HEK293 (cell line): ENCODE measurements around the gene EDEM3.

ENCODE experiments used
- CTCF ChIA-PET: fragments of 350-600 bp; formaldehyde crosslinking; extraction: SDS; loops from one replicate; lab custom pipeline; 2021; ENCODE audit warnings: antibody characterized with exemption; lab: Yijun Ruan, JAX
- POLR2A ChIA-PET: fragments of 300-600 bp; formaldehyde crosslinking; extraction: SDS; loops from one replicate; lab custom pipeline; 2020; ENCODE audit warnings: antibody characterized with exemption, inconsistent platforms; lab: Yijun Ruan, JAX
- H3K27ac ChIP-seq: fragments of 200-500 bp; sonication (Bioruptor generic); 2 replicates; pipeline ENCODE4 v1.5.1; 2014; ENCODE audit warnings: low read depth, low read length, control low read depth, inconsistent platforms; ENCODE audit errors: extremely low read depth
- H3K36me3 ChIP-seq, 2 experiments: fragments of 200-500 bp in 1 of 2; sonication (Bioruptor generic) in 1 of 2; 1 replicate in 1 of 2; 2 replicates in 1 of 2; pipeline ENCODE4 v1.5.1; 2014 to 2017; ENCODE audit warnings: inconsistent platforms in 2 of 2, low read length in 2 of 2; ENCODE audit not compliant: control insufficient read depth in 2 of 2, insufficient read depth in 1 of 2
- H3K4me1 ChIP-seq: fragments of 200-500 bp; sonication (Bioruptor generic); 2 replicates; pipeline ENCODE4 v1.5.1; 2014; ENCODE audit warnings: mild to moderate bottlenecking, low read length, inconsistent platforms; ENCODE audit not compliant: control insufficient read depth, insufficient read depth
- H3K4me3 ChIP-seq: 2 replicates; pipeline ENCODE4 v1.5.1; 2011; ENCODE audit warnings: low read depth, mild to moderate bottlenecking, control low read depth, low read length, moderate library complexity
- H3K9me3 ChIP-seq: fragments of 200-500 bp; sonication (Bioruptor generic); 2 replicates; pipeline ENCODE4 v1.5.1; 2014; ENCODE audit warnings: low read depth, low read length, inconsistent platforms; ENCODE audit not compliant: control insufficient read depth, insufficient read depth
- FEZF1 ChIP-seq: fragments of 450-650 bp; formaldehyde crosslinking; IDR thresholded peaks from 2 replicates; pipeline ENCODE4 v1.5.1; 2016; ENCODE audit warnings: missing biosample characterization, missing genetic modification characterization
- KLF9 ChIP-seq: fragments of 450-650 bp; formaldehyde crosslinking; IDR thresholded peaks from 2 replicates; pipeline ENCODE4 v1.5.1; 2016; ENCODE audit warnings: missing biosample characterization, missing genetic modification characterization, low read depth
- RBAK ChIP-seq: fragments of 450-650 bp; formaldehyde crosslinking; IDR thresholded peaks from 2 replicates; pipeline ENCODE4 v1.5.1; 2016; ENCODE audit warnings: missing biosample characterization, missing genetic modification characterization
- ZBTB1 ChIP-seq: fragments of 450-650 bp; formaldehyde crosslinking; IDR thresholded peaks from 2 replicates; pipeline ENCODE4 v1.5.1; 2016; ENCODE audit warnings: missing biosample characterization, missing genetic modification characterization
- ZBTB21 ChIP-seq: fragments of 450-650 bp; formaldehyde crosslinking; IDR thresholded peaks from 2 replicates; pipeline ENCODE4 v1.5.1; 2017; ENCODE audit warnings: missing biosample characterization, missing genetic modification characterization
- ZFP3 ChIP-seq: fragments of 450-650 bp; formaldehyde crosslinking; IDR thresholded peaks from 2 replicates; pipeline ENCODE4 v1.5.1; 2016; ENCODE audit warnings: low read depth, missing biosample characterization, missing genetic modification characterization
- ZFP69B ChIP-seq: fragments of 450-650 bp; formaldehyde crosslinking; IDR thresholded peaks from 2 replicates; pipeline ENCODE4 v1.5.1; 2016; ENCODE audit warnings: missing biosample characterization, missing genetic modification characterization
- ZNF121 ChIP-seq: fragments of 450-650 bp; formaldehyde crosslinking; IDR thresholded peaks from 2 replicates; pipeline ENCODE4 v1.5.1; 2016; ENCODE audit warnings: missing biosample characterization, missing genetic modification characterization
- ZNF16 ChIP-seq: fragments of 450-650 bp; formaldehyde crosslinking; IDR thresholded peaks from 2 replicates; pipeline ENCODE4 v1.5.1; 2016; ENCODE audit warnings: low read depth, missing biosample characterization, missing genetic modification characterization
- ZNF174 ChIP-seq: fragments of 450-650 bp; formaldehyde crosslinking; IDR thresholded peaks from 2 replicates; pipeline ENCODE4 v1.5.0; 2017; ENCODE audit warnings: missing biosample characterization, mild to moderate bottlenecking, missing genetic modification characterization
- ZNF302 ChIP-seq: fragments of 450-650 bp; formaldehyde crosslinking; IDR thresholded peaks from 2 replicates; pipeline ENCODE4 v1.5.1; 2016; ENCODE audit warnings: missing biosample characterization, missing genetic modification characterization, low read depth
- ZNF335 ChIP-seq: fragments of 450-650 bp; formaldehyde crosslinking; conservative IDR thresholded peaks from 2 replicates; pipeline ENCODE4 v1.5.1; 2016; ENCODE audit warnings: missing biosample characterization, missing genetic modification characterization
- ZNF341 ChIP-seq: fragments of 450-650 bp; formaldehyde crosslinking; IDR thresholded peaks from 2 replicates; pipeline ENCODE4; 2016; ENCODE audit warnings: low read depth, missing biosample characterization, missing genetic modification characterization
- ZNF391 ChIP-seq: fragments of 450-650 bp; formaldehyde crosslinking; IDR thresholded peaks from 2 replicates; pipeline ENCODE4 v1.5.1; 2016; ENCODE audit warnings: low read depth, missing biosample characterization, missing genetic modification characterization, borderline replicate concordance
- ZNF558 ChIP-seq: fragments of 450-650 bp; formaldehyde crosslinking; IDR thresholded peaks from 2 replicates; pipeline ENCODE4 v1.5.1; 2016; ENCODE audit warnings: missing biosample characterization, missing genetic modification characterization
- ZNF621 ChIP-seq: fragments of 450-650 bp; formaldehyde crosslinking; IDR thresholded peaks from 2 replicates; pipeline ENCODE4 v1.5.1; 2017; ENCODE audit warnings: missing biosample characterization, missing genetic modification characterization
- ZNF658 ChIP-seq: fragments of 450-650 bp; formaldehyde crosslinking; IDR thresholded peaks from 2 replicates; pipeline ENCODE4; 2016; ENCODE audit warnings: missing biosample characterization, missing genetic modification characterization
- ZNF76 ChIP-seq: fragments of 450-650 bp; formaldehyde crosslinking; IDR thresholded peaks from 2 replicates; pipeline ENCODE4; 2016; ENCODE audit warnings: low read depth, missing biosample characterization, missing genetic modification characterization, borderline replicate concordance
- ZSCAN23 ChIP-seq: fragments of 450-650 bp; formaldehyde crosslinking; IDR thresholded peaks from 2 replicates; pipeline ENCODE4 v1.5.1; 2016; ENCODE audit warnings: missing biosample characterization, missing genetic modification characterization
- TF ChIP-seq, protein P1 (sequence below): fragments of 450-650 bp; formaldehyde crosslinking; IDR thresholded peaks from 2 replicates; pipeline ENCODE4 v1.5.1; 2016; ENCODE audit warnings: missing biosample characterization, missing genetic modification characterization
- TF ChIP-seq, protein P2 (sequence below): fragments of 450-650 bp; formaldehyde crosslinking; IDR thresholded peaks from 2 replicates; pipeline ENCODE4 v1.5.1; 2016; ENCODE audit warnings: missing biosample characterization, missing genetic modification characterization
- TF ChIP-seq, protein P3 (sequence below): fragments of 450-650 bp; formaldehyde crosslinking; optimal IDR thresholded peaks from 2 replicates; pipeline ENCODE3; 2016; ENCODE audit warnings: missing biosample characterization, mild to moderate bottlenecking, missing genetic modification characterization
- TF ChIP-seq, protein P4 (sequence below): fragments of 450-650 bp; formaldehyde crosslinking; IDR thresholded peaks from 2 replicates; pipeline ENCODE4 v1.5.1; 2016; ENCODE audit warnings: missing biosample characterization, missing genetic modification characterization

Gene EDEM3

DNA sequence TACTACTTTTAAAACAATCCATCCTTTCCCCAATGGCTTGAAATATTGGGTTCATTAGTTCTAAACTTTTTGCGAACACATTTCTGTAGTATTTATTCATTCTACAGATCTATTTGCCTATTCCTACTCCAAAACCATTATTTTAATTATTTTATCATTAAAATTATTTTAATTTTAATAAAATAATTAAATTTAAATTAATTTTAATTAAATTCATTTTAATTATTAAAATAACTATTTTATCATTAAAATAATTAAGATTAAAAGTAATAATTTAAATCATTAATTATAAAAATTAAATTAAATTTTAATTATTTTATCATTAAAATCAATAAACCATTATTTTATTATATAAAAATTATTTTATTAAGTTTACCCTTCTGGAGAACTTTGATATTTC is 15.6 kb downstream of the EDEM3 start:
- Histone ChIP-seq H3K4me1 (no peaks in the 10 kb centered on the region), H3K4me3 (no peak overlapping the region), H3K27ac (no peak overlapping the region), H3K36me3 (peaks cover 4% of the 10 kb centered on the region in 2 experiments; a peak in 1 of 3 replicates), H3K9me3 (no peaks in the 10 kb centered on the region)
- ChIA-PET CTCF (no interaction called here), POLR2A (no interaction called here)
- TF ChIP-seq ZNF174 (tag by site-specific recombination), result no peak
- TF ChIP-seq, protein P1, sequence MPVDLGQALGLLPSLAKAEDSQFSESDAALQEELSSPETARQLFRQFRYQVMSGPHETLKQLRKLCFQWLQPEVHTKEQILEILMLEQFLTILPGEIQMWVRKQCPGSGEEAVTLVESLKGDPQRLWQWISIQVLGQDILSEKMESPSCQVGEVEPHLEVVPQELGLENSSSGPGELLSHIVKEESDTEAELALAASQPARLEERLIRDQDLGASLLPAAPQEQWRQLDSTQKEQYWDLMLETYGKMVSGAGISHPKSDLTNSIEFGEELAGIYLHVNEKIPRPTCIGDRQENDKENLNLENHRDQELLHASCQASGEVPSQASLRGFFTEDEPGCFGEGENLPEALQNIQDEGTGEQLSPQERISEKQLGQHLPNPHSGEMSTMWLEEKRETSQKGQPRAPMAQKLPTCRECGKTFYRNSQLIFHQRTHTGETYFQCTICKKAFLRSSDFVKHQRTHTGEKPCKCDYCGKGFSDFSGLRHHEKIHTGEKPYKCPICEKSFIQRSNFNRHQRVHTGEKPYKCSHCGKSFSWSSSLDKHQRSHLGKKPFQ, result no peak
- no peak for TF ChIP-seq ZNF302
- TF ChIP-seq, protein P2, sequence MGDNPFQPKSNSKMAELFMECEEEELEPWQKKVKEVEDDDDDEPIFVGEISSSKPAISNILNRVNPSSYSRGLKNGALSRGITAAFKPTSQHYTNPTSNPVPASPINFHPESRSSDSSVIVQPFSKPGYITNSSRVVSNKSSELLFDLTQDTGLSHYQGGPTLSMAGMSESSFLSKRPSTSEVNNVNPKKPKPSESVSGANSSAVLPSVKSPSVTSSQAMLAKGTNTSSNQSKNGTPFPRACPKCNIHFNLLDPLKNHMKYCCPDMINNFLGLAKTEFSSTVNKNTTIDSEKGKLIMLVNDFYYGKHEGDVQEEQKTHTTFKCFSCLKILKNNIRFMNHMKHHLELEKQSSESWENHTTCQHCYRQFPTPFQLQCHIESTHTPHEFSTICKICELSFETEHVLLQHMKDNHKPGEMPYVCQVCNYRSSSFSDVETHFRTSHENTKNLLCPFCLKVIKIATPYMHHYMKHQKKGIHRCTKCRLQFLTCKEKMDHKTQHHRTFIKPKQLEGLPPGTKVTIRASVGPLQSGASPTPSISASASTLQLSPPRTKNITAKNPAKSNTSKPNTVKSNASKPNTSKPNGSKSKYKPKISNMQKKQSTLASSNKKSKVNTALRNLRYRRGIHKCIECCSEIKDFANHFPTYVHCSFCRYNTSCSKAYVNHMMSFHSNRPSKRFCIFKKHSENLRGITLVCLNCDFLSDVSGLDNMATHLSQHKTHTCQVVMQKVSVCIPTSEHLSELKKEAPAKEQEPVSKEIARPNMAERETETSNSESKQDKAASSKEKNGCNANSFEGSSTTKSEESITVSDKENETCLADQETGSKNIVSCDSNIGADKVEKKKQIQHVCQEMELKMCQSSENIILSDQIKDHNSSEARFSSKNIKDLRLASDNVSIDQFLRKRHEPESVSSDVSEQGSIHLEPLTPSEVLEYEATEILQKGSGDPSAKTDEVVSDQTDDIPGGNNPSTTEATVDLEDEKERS (tag by site-specific recombination), result no peak
- TF ChIP-seq ZNF558 (tag by site-specific recombination), result no peak
- no peak for TF ChIP-seq ZFP69B (tag by site-specific recombination)
- TF ChIP-seq, protein P3, sequence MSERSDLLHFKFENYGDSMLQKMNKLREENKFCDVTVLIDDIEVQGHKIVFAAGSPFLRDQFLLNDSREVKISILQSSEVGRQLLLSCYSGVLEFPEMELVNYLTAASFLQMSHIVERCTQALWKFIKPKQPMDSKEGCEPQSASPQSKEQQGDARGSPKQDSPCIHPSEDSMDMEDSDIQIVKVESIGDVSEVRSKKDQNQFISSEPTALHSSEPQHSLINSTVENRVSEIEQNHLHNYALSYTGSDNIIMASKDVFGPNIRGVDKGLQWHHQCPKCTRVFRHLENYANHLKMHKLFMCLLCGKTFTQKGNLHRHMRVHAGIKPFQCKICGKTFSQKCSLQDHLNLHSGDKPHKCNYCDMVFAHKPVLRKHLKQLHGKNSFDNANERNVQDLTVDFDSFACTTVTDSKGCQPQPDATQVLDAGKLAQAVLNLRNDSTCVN (tag by site-specific recombination), result no peak
- no peak for TF ChIP-seq ZSCAN23
- TF ChIP-seq ZNF121 (tag by site-specific recombination), result no peak
- TF ChIP-seq ZNF335 (tag by site-specific recombination), result no peak
- TF ChIP-seq ZFP3, result no peak
- no peak for TF ChIP-seq ZNF76 (tag by site-specific recombination)
- TF ChIP-seq ZNF391, result no peak
- TF ChIP-seq ZNF621 (tag by site-specific recombination), result no peak
- TF ChIP-seq RBAK (tag by site-specific recombination), result no peak
- no peak for TF ChIP-seq ZNF16 (tag by site-specific recombination)
- TF ChIP-seq ZBTB1 (tag by site-specific recombination), result no peak
- TF ChIP-seq ZNF341 (tag by site-specific recombination), result no peak
- no peak for TF ChIP-seq ZNF658 (tag by site-specific recombination)

DNA sequence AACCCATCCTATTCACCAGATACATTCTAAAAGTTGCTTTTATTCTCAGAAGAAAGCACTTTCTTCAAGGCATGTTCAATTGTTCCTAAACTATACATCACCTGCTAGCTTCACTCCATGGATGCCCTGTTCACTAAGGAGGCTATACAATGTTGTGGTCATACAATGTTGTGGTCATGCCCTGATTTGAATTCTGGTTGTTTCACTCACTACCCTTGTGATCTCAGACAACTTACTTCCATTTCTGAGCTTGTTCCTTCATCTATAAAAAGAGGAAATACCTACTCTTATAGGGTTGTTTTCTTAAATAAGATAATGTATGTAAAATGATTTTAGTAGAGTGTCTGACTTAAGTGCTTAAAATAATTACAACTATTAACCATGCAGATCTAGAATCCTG is 19.7 kb downstream of the EDEM3 start:
- no peaks in the 10 kb centered on the region for H3K4me1 ChIP-seq
- CTCF ChIA-PET, result no interaction called here

More for the DNA sequence above, 19.7 kb downstream of the EDEM3 start:
- POLR2A ChIA-PET, result interaction anchor here (0.9 kb wide), 1 partner anchor 17 kb away, joined by 3 read pairs; no protein-coding TSS in a partner anchor
- TF ChIP-seq FEZF1 (no peak), ZBTB21 (no peak), KLF9 (no peak)
- TF ChIP-seq, protein P4, sequence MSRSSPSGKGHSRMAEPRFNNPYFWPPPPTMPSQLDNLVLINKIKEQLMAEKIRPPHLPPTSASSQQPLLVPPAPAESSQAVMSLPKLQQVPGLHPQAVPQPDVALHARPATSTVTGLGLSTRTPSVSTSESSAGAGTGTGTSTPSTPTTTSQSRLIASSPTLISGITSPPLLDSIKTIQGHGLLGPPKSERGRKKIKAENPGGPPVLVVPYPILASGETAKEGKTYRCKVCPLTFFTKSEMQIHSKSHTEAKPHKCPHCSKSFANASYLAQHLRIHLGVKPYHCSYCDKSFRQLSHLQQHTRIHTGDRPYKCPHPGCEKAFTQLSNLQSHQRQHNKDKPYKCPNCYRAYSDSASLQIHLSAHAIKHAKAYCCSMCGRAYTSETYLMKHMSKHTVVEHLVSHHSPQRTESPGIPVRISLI (tag by site-specific recombination), result no peak
- H3K27ac ChIP-seq, result no peak overlapping the region
- no peaks in the 10 kb centered on the region for H3K9me3 ChIP-seq
- no peak overlapping the region for H3K4me3 ChIP-seq
- H3K36me3 ChIP-seq, result peaks cover 13 to 28% of the 10 kb centered on the region in 2 experiments
